ENCODE measurements around the gene JADE2. TPM values are rescaled to one million over a fixed set of nuclear protein-coding genes. Genes with fewer than 3 reads are reported as not detected.
A peak's percentile ranks its signal among the peaks of the same experiment; 100 is the strongest.

The JADE2 gene
- total and polyA plus RNA-seq, 2 experiments from 2014 or later, result 16.2 to 40.8 TPM

DNA sequence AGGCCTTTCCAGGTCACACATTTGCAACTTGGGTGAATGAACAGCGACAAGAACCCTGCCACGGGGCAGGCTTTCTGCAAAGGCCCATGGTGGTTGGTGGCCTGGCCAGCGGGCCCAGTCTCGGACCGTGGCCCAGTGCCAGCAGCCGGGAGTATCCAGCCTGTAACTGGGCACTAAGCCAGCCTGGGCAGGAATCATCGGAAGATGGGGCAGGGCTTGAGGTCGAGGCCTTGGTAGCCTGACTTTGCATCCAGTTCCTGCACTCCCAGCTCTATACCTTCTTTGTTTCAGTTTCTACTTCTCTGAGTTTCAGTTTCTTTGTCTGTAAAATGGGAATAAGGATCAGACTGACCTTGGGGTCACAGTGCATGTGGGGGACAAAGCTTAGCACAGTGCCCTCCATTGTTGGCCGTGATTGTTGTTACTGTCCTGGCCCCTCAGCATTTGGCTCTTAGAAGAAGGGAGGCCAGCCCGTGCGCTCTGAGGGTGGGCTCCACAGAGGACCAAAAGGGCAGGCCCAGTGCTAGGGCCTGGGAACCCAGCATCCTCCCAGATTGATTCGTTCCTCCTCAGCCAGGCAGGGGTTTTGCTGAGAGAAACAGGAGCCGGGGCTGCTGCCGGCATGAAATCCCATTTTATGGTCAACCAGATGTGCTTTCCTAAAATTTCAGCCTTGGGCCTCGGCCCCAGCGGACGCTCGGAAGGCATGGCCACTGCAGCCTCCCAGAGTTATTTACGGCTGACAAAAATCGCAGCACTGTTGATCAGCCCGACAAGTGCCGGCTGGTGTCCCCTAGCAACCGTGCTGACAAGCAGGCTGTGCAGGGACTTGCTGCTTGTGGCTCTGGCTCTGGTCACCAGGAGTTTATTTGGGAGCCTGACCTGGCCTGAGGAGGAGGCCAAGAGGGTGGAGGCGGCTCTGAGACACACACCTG, 43.6 kb downstream of the JADE2 start:
- Histone ChIP-seq H3K4me2 (no peak overlapping the region), H4K20me1 (replicated peaks; ENCODE audit: insufficient read depth) (peaks cover 4% of the 10 kb centered on the region; the same call in 1 of the 2 replicates), H3K4me1 (ENCODE audit: insufficient read depth) (no peaks in the 10 kb centered on the region), H3K27me3 (ENCODE audit: insufficient read depth) (no peaks in the 10 kb centered on the region), H3F3A (replicated peaks; ENCODE audit: low read depth) (0 out of 2 replicates have a peak, but pooled peaks cover 2% of the 10 kb centered on the region), H3K79me2 (replicated peaks; ENCODE audit: insufficient read depth) (no peaks in the 10 kb centered on the region), H2AFZ (no peak overlapping the region), H3K4me3 (no peak overlapping the region), H3K9me2 (ENCODE audit: insufficient read depth) (no peaks in the 10 kb centered on the region), H3K27ac (ENCODE audit: low read depth) (no peak overlapping the region), H3K36me3 (ENCODE audit: insufficient read depth) (peaks cover 10% of the 10 kb centered on the region)
- ATAC-seq (no peak), DNase-seq (ENCODE audit: low spot score) (no peak)
- H3K4me3 Mint-ChIP-seq, result no peak overlapping the region; the same call in 2 of the 3 replicates
- H3K27ac Mint-ChIP-seq, result peak overlapping the region; percentile 79; the same call in 1 of the 2 replicates
- TF ChIP-seq ZNF114 (CRISPR knock-in tag; IDR thresholded peaks at IDR 0.05), result no peak
- no peak for TF ChIP-seq NANOG (IDR thresholded peaks at IDR 0.05; ENCODE audit: borderline replicate concordance)
- TF ChIP-seq EZH2phosphoT487 (IDR thresholded peaks at IDR 0.05; ENCODE audit: unreplicated experiment), result no peak
- H3K36me3 Mint-ChIP-seq (ENCODE audit: low read depth), result peaks cover 69% of the 10 kb centered on the region
- no peaks in the 10 kb centered on the region; the same call in 2 of the 3 replicates for H3K9me3 Mint-ChIP-seq
- H3K27me3 Mint-ChIP-seq (ENCODE audit: insufficient read depth, low read depth, poor library complexity), result peaks cover 7% of the 10 kb centered on the region
- peaks cover 8% of the 10 kb centered on the region for H3K4me1 Mint-ChIP-seq

DNA sequence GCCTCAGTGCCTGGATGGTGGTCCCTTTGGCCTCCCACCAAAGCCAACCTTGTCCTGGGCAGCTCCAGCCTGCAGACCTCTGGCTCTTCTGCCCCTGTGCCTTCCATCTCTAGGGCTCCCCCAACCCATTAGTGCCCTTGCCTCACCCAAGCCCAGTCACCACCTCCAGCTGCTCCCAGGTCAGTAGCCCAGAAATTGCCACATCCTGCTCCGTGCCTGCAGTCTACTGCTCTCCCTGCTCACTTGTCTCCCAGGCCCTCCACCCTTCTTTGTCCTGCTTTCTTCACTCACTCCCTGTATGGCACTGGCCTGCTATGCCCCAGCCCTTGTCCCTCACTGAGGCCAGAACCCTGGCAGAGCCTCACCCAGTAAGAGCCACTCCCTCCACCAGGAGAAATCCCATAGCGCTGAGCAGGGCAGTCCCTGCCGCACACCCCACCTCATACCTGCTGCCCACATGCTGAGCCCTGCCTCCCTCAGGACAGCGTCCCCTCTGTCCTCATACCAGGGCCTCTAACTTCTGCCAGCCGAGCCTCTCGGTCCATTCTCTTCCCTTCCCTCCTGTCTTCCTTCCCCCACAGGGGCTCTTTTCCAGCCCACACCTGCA, 44.4 kb downstream of the JADE2 start:
- H3K9me3 Mint-ChIP-seq, result no peaks in the 10 kb centered on the region; the same call in 2 of the 3 replicates
- H3K27me3 ChIP-seq (ENCODE audit: insufficient read depth), result no peaks in the 10 kb centered on the region
- peak overlapping the region; percentile 11; the same call in 1 of the 2 replicates for H3K27ac Mint-ChIP-seq
- H3K36me3 Mint-ChIP-seq (ENCODE audit: low read depth), result peaks cover 73% of the 10 kb centered on the region
- H3K4me3 ChIP-seq, result no peak overlapping the region
- no peaks in the 10 kb centered on the region for H3K9me2 ChIP-seq (ENCODE audit: insufficient read depth)
- H3K4me2 ChIP-seq, result no peak overlapping the region
- no peak overlapping the region for H3K27ac ChIP-seq (ENCODE audit: low read depth)
- DNase-seq (ENCODE audit: low spot score) (no peak), ATAC-seq (peak; percentile 22)
- H3K4me1 Mint-ChIP-seq, result peaks cover 8% of the 10 kb centered on the region
- H2AFZ ChIP-seq, result no peak overlapping the region
- peaks cover 6% of the 10 kb centered on the region for H3K27me3 Mint-ChIP-seq (ENCODE audit: insufficient read depth, low read depth, poor library complexity)
- no peak overlapping the region for H3K4me3 Mint-ChIP-seq
- peaks cover 4% of the 10 kb centered on the region; the same call in 1 of the 2 replicates for H4K20me1 ChIP-seq (replicated peaks; ENCODE audit: insufficient read depth)
- 0 out of 2 replicates have a peak, but pooled peaks cover 4% of the 10 kb centered on the region for H3K36me3 ChIP-seq (ENCODE audit: insufficient read depth)
- no peaks in the 10 kb centered on the region for H3K79me2 ChIP-seq (replicated peaks; ENCODE audit: insufficient read depth)
- H3K4me1 ChIP-seq (ENCODE audit: insufficient read depth), result no peaks in the 10 kb centered on the region
- 0 out of 2 replicates have a peak, but pooled peaks cover 3% of the 10 kb centered on the region for H3F3A ChIP-seq (replicated peaks; ENCODE audit: low read depth)
- TF ChIP-seq, protein P1, sequence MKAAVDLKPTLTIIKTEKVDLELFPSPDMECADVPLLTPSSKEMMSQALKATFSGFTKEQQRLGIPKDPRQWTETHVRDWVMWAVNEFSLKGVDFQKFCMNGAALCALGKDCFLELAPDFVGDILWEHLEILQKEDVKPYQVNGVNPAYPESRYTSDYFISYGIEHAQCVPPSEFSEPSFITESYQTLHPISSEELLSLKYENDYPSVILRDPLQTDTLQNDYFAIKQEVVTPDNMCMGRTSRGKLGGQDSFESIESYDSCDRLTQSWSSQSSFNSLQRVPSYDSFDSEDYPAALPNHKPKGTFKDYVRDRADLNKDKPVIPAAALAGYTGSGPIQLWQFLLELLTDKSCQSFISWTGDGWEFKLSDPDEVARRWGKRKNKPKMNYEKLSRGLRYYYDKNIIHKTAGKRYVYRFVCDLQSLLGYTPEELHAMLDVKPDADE (IDR thresholded peaks at IDR 0.05), result no peak
- no peak for TF ChIP-seq POLR2AphosphoS5 (IDR thresholded peaks at IDR 0.05; ENCODE audit: low read depth)
- TF ChIP-seq ZNF331 (CRISPR knock-in tag; IDR thresholded peaks at IDR 0.05; ENCODE audit: low read depth), result no peak
- no peak for TF ChIP-seq EZH2phosphoT487 (IDR thresholded peaks at IDR 0.05; ENCODE audit: unreplicated experiment)
- no peak for TF ChIP-seq NANOG (IDR thresholded peaks at IDR 0.05; ENCODE audit: borderline replicate concordance)
- TF ChIP-seq JUNB (IDR thresholded peaks at IDR 0.05; ENCODE audit: unreplicated experiment), result no peak
- no peak for TF ChIP-seq CREB1 (CRISPR knock-in tag; IDR thresholded peaks at IDR 0.05; ENCODE audit: low read depth)
- TF ChIP-seq, protein P2, sequence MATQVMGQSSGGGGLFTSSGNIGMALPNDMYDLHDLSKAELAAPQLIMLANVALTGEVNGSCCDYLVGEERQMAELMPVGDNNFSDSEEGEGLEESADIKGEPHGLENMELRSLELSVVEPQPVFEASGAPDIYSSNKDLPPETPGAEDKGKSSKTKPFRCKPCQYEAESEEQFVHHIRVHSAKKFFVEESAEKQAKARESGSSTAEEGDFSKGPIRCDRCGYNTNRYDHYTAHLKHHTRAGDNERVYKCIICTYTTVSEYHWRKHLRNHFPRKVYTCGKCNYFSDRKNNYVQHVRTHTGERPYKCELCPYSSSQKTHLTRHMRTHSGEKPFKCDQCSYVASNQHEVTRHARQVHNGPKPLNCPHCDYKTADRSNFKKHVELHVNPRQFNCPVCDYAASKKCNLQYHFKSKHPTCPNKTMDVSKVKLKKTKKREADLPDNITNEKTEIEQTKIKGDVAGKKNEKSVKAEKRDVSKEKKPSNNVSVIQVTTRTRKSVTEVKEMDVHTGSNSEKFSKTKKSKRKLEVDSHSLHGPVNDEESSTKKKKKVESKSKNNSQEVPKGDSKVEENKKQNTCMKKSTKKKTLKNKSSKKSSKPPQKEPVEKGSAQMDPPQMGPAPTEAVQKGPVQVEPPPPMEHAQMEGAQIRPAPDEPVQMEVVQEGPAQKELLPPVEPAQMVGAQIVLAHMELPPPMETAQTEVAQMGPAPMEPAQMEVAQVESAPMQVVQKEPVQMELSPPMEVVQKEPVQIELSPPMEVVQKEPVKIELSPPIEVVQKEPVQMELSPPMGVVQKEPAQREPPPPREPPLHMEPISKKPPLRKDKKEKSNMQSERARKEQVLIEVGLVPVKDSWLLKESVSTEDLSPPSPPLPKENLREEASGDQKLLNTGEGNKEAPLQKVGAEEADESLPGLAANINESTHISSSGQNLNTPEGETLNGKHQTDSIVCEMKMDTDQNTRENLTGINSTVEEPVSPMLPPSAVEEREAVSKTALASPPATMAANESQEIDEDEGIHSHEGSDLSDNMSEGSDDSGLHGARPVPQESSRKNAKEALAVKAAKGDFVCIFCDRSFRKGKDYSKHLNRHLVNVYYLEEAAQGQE (IDR thresholded peaks at IDR 0.05; ENCODE audit: unreplicated experiment), result no peak
- TF ChIP-seq EZH2 (IDR thresholded peaks at IDR 0.05; ENCODE audit: low read depth, unreplicated experiment), result no peak
- no peak for TF ChIP-seq ZNF114 (CRISPR knock-in tag; IDR thresholded peaks at IDR 0.05)

All from GM23338 (cell line).